ENCODE data around the gene PCSK5.

DNA sequence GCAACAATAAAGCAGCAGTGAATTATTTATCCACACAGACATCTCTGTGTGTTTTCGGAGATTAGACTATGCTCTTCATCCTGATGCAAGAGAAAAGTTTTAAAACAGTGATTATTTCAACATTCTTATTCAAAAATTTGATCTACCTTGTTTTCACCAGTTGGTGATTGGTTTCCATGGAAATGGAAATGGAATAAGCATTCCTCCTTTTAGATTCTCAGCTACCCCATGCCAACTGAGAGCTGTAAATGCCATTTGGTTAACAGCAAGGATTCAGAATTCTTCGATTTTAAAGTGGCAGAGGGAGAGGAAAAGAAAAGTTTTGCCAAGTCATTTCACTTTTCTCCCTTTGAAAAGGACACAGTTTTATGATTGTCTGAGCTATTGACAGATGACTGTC lies 154.7 kb downstream of the PCSK5 start:
- TF ChIP-seq, protein P1, sequence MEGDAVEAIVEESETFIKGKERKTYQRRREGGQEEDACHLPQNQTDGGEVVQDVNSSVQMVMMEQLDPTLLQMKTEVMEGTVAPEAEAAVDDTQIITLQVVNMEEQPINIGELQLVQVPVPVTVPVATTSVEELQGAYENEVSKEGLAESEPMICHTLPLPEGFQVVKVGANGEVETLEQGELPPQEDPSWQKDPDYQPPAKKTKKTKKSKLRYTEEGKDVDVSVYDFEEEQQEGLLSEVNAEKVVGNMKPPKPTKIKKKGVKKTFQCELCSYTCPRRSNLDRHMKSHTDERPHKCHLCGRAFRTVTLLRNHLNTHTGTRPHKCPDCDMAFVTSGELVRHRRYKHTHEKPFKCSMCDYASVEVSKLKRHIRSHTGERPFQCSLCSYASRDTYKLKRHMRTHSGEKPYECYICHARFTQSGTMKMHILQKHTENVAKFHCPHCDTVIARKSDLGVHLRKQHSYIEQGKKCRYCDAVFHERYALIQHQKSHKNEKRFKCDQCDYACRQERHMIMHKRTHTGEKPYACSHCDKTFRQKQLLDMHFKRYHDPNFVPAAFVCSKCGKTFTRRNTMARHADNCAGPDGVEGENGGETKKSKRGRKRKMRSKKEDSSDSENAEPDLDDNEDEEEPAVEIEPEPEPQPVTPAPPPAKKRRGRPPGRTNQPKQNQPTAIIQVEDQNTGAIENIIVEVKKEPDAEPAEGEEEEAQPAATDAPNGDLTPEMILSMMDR (IDR thresholded peaks at IDR 0.05): no peak
- TF ChIP-seq POLR2A (IDR thresholded peaks at IDR 0.05): no peak

Measured in adrenal gland (tissue), 5 donors.